Loucy (cell line): ENCODE data around the gene ERVK3-1.

Experiments used
- EZH2phosphoT487 ChIP-seq: fragments of 200-600 bp; IDR thresholded peaks from 2 replicates; pipeline ENCODE4 v1.6.1; 2018; ENCODE audit warnings: antibody characterized with exemption, mild to moderate bottlenecking, moderate library complexity, borderline replicate concordance
- TF ChIP-seq, protein P1 (sequence below): fragments of 200-600 bp; sonication (generic); conservative IDR thresholded peaks from 2 replicates; pipeline ENCODE4 v1.5.1; 2014; ENCODE audit warnings: mild to moderate bottlenecking, antibody characterized with exemption, low read length

DNA sequence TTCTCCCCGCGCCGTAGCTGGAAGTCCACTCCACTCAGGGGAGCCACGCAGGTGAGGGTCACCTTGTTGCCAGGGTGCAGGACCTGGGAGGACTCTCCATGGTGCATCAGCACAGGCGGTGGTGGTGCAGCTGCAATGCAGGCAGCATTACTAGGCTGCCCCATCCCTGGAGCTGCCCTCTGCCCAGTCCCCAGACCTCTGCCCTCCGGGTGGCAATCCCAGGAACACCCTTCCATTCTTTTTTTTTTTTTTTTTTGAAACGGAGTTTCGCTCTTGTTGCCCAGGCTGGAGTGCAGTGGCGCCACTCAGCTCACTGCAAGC, 46.3 kb downstream of the ERVK3-1 start:
- TF ChIP-seq, protein P1, sequence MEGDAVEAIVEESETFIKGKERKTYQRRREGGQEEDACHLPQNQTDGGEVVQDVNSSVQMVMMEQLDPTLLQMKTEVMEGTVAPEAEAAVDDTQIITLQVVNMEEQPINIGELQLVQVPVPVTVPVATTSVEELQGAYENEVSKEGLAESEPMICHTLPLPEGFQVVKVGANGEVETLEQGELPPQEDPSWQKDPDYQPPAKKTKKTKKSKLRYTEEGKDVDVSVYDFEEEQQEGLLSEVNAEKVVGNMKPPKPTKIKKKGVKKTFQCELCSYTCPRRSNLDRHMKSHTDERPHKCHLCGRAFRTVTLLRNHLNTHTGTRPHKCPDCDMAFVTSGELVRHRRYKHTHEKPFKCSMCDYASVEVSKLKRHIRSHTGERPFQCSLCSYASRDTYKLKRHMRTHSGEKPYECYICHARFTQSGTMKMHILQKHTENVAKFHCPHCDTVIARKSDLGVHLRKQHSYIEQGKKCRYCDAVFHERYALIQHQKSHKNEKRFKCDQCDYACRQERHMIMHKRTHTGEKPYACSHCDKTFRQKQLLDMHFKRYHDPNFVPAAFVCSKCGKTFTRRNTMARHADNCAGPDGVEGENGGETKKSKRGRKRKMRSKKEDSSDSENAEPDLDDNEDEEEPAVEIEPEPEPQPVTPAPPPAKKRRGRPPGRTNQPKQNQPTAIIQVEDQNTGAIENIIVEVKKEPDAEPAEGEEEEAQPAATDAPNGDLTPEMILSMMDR = no peak
- no peak for TF ChIP-seq EZH2phosphoT487
